T-cell (primary cell): ENCODE data around the gene TMCO4. TPM values are rescaled to one million over a fixed set of nuclear protein-coding genes. Genes with fewer than 3 reads are reported as not detected.

Experiments used
- ATAC-seq, 4 experiments: fragments of 200-7000 bp in 3 of 4; fragments of 150-1000 bp in 1 of 4; cut with Tn5 transposase; replicated peaks in 1 of 4; 1 replicate in 3 of 4; 2 replicates in 1 of 4; pipeline ENCODE4 v1.10.0; 2021; ENCODE audit warnings: moderate library complexity in 3 of 4, mild to moderate bottlenecking in 2 of 4, moderate number of reproducible peaks in 1 of 4
- CTCF ChIA-PET, 2 donors: fragments of 300-600 bp; sonication (Branson Sonifier 250); formaldehyde crosslinking; loops; one replicate each; lab custom pipeline; 2022; ENCODE audit warnings: antibody characterized with exemption in 2 of 2; lab: Charles Lee
- POLR2A ChIA-PET, 2 donors: fragments of 300-600 bp; sonication (Branson Sonifier 250); formaldehyde crosslinking; loops; one replicate each; lab custom pipeline; 2022; ENCODE audit warnings: antibody characterized with exemption in 2 of 2; lab: Charles Lee
- DNase-seq, 35 experiments: peaks; one replicate each; pipeline versions ENCODE4 v3.0.0 to v3.0.0-alpha.2; 2013 to 2023
- H3K27ac ChIP-seq: one replicate; pipeline ENCODE4 v1.5.1; 2013; ENCODE audit warnings: low read length
- H3K27me3 ChIP-seq, 2 experiments: replicated peaks in 1 of 2; 1 replicate in 1 of 2; 2 replicates in 1 of 2; pipeline versions ENCODE4 v1.6.1 to v1.7.0; 2013; ENCODE audit warnings: low read length in 1 of 2, mixed read lengths in 1 of 2; ENCODE audit not compliant: control insufficient read depth in 2 of 2, insufficient read depth in 2 of 2; ENCODE audit errors: extremely low read depth in 1 of 2
- H3K36me3 ChIP-seq, 2 donors: 1 replicate in 1 of 2; 2 replicates in 1 of 2; pipeline versions ENCODE4 v1.6.1 to v1.7.0; 2013; ENCODE audit warnings: low read length in 1 of 2; ENCODE audit not compliant: control insufficient read depth in 2 of 2, insufficient read depth in 1 of 2; ENCODE audit errors: extremely low read depth in 1 of 2
- H3K4me1 ChIP-seq, 2 experiments: 1 replicate in 1 of 2; 2 replicates in 1 of 2; pipeline versions ENCODE4 v1.6.1 to v1.7.0; 2013; ENCODE audit warnings: low read length in 2 of 2, mixed read lengths in 1 of 2; ENCODE audit not compliant: insufficient read depth in 2 of 2, control insufficient read depth in 1 of 2; ENCODE audit errors: extremely low read depth in 1 of 2
- H3K4me3 ChIP-seq, 2 donors: 1 replicate in 1 of 2; 2 replicates in 1 of 2; pipeline versions ENCODE4 v1.5.1 to v1.7.0; 2013; ENCODE audit warnings: mild to moderate bottlenecking in 2 of 2, low read length in 1 of 2, moderate library complexity in 1 of 2; ENCODE audit not compliant: control insufficient read depth in 1 of 2; ENCODE audit errors: extremely low read depth in 1 of 2
- H3K9me3 ChIP-seq: 2 replicates; pipeline ENCODE4 v1.7.0; 2013
- H3K27ac Mint-ChIP-seq, 2 donors: one replicate each; pipeline ENCODE4 v1.8.0; 2020 to 2021; ENCODE audit warnings: mild to moderate bottlenecking in 2 of 2, mixed read lengths in 2 of 2
- H3K27me3 Mint-ChIP-seq, 2 donors: one replicate each; pipeline ENCODE4 v1.8.0; 2021 to 2022; ENCODE audit warnings: mixed read lengths in 2 of 2
- H3K36me3 Mint-ChIP-seq: one replicate; pipeline ENCODE4 v1.8.0; 2021; ENCODE audit warnings: mixed read lengths
- H3K4me1 Mint-ChIP-seq, 3 donors: one replicate each; pipeline ENCODE4 v1.8.0; 2020 to 2022; ENCODE audit warnings: mixed read lengths in 3 of 3, mild to moderate bottlenecking in 1 of 3
- H3K4me3 Mint-ChIP-seq, 3 donors: one replicate each; pipeline ENCODE4 v1.8.0; 2020 to 2022; ENCODE audit warnings: mild to moderate bottlenecking in 3 of 3, mixed read lengths in 3 of 3, moderate library complexity in 3 of 3
- H3K9me3 Mint-ChIP-seq, 3 donors: one replicate each; pipeline ENCODE4 v1.8.0; 2020 to 2022; ENCODE audit warnings: mixed read lengths in 3 of 3
- WGBS: methylation state at CpG from one replicate; pipeline ENCODE4 v1.1.5; 2013; ENCODE audit warnings: missing lambda C conversion rate; ENCODE audit not compliant: insufficient coverage; 5-methylcytosine and 5-hydroxymethylcytosine counted together
- total RNA-seq, 35 experiments: library from RNA in 6 of 35; stranded (reverse) in 6 of 35; fragments of 120-200 nt in 1 of 35; gene quantifications; one replicate each; pipeline versions ENCODE4 v1.2.1 to v1.2.4 and lab custom pipeline; 2013 to 2026

Gene TMCO4
- total RNA-seq, 5 donors from 2014 or later (not counting 1 experiment from before 2014, with no cell fraction given): 17.2 to 29.2 (median 22.3) TPM

- POLR2A ChIA-PET: no interaction called here
These were observed 34.1 kb downstream of the TMCO4 start for GRCh38 chr1:19765623-19766022.

GRCh38 chr1:19764848-19765247 is 34.9 kb downstream of the TMCO4 start:
- DNase-seq: no peak
- Histone ChIP-seq H3K27me3 (no peaks in the 10 kb centered on the region), H3K4me3 (no peak overlapping the region), H3K4me1 (no peaks in the 10 kb centered on the region), H3K36me3 (peaks cover 3 to 26% of the 10 kb centered on the region in 2 donors), H3K27ac (no peak overlapping the region), H3K9me3 (no peaks in the 10 kb centered on the region)
- Mint-ChIP-seq H3K36me3 (peaks cover 31% of the 10 kb centered on the region), H3K4me3 (no peak overlapping the region), H3K9me3 (no peaks in the 10 kb centered on the region), H3K4me1 (peaks cover 0 to 7% (median 3%) of the 10 kb centered on the region in 3 donors), H3K27ac (no peak overlapping the region), H3K27me3 (no peaks in the 10 kb centered on the region)
- POLR2A ChIA-PET: no interaction called here
- CTCF ChIA-PET: no interaction called here
- 70% methylated on average over 5 of the region's 5 CpGs for WGBS
- peak in 1 of 4 experiments; percentile 29 for ATAC-seq

More at GRCh38 chr1:19765623-19766022, 34.1 kb downstream of the TMCO4 start:
- peaks cover 0 to 7% (median 3%) of the 10 kb centered on the region in 3 donors for H3K4me1 Mint-ChIP-seq
- no peaks in the 10 kb centered on the region for H3K27me3 ChIP-seq
- no peak overlapping the region for H3K27ac ChIP-seq
- CTCF ChIA-PET: no interaction called here
- peak overlapping the region in 1 of 2 donors; percentile 1 for H3K27ac Mint-ChIP-seq
- H3K4me3 ChIP-seq: no peak overlapping the region
- no peaks in the 10 kb centered on the region for H3K9me3 ChIP-seq
- ATAC-seq (peak in 1 of 4 experiments; percentile 35), DNase-seq (peak in 1 of 35 experiments; percentile 1)
- no peaks in the 10 kb centered on the region for H3K4me1 ChIP-seq
- H3K36me3 Mint-ChIP-seq: peaks cover 37% of the 10 kb centered on the region
- WGBS: 67% methylated on average over 6 of the region's 10 CpGs
- no peak overlapping the region for H3K4me3 Mint-ChIP-seq
- no peaks in the 10 kb centered on the region for H3K27me3 Mint-ChIP-seq
- peaks cover 3 to 34% of the 10 kb centered on the region in 2 donors for H3K36me3 ChIP-seq
- no peaks in the 10 kb centered on the region for H3K9me3 Mint-ChIP-seq

GRCh38 chr1:19762175-19762779 is 37.4 kb downstream of the TMCO4 start:
- no peaks in the 10 kb centered on the region for H3K9me3 ChIP-seq
- Mint-ChIP-seq H3K4me1 (peaks cover 0 to 7% (median 3%) of the 10 kb centered on the region in 3 donors), H3K27ac (no peak overlapping the region), H3K36me3 (peaks cover 29% of the 10 kb centered on the region), H3K9me3 (no peaks in the 10 kb centered on the region), H3K4me3 (no peak overlapping the region), H3K27me3 (no peaks in the 10 kb centered on the region)
- H3K4me3 ChIP-seq: no peak overlapping the region
- POLR2A ChIA-PET: interaction anchor here in 1 of 2 donors (0.6 kb wide), 1 partner anchor 383 kb away, joined by 4 read pairs; no protein-coding TSS in a partner anchor
- CTCF ChIA-PET: no interaction called here
- no peaks in the 10 kb centered on the region for H3K27me3 ChIP-seq
- H3K27ac ChIP-seq: no peak overlapping the region
- ATAC-seq (peak in 1 of 4 experiments; percentile 33), DNase-seq (peak in 22 of 35 experiments; percentile 1 to 42 (median 14))
- H3K4me1 ChIP-seq: no peaks in the 10 kb centered on the region
- peaks cover 0 to 13% of the 10 kb centered on the region in 2 donors for H3K36me3 ChIP-seq
- 80% methylated on average over 5 of the region's 11 CpGs for WGBS

DNA sequence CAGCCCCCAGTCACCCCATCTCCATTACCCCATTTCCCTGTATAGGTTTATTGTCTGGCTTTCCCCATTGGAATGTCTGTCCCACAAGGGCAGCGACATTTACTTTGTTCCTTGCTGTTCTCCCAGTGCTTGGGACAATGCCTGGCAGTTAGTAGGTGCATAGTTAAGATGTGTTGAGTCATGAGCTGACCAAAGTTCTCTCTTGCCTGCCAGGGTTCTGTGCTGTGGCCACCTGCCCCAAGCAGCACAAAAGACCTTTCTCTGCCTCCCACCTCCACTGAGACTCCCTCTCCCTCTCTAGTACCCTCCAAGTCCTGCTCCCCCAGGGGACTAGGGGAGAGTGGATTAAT is 40.0 kb downstream of the TMCO4 start:
- Histone ChIP-seq H3K9me3 (no peaks in the 10 kb centered on the region), H3K27me3 (no peaks in the 10 kb centered on the region), H3K4me1 (no peaks in the 10 kb centered on the region), H3K4me3 (no peak overlapping the region), H3K27ac (no peak overlapping the region), H3K36me3 (peaks cover 0 to 17% of the 10 kb centered on the region in 2 donors)
- ChIA-PET CTCF (no interaction called here), POLR2A (no interaction called here)
- ATAC-seq (no peak), DNase-seq (no peak)
- Mint-ChIP-seq H3K4me1 (no peaks in the 10 kb centered on the region), H3K4me3 (no peak overlapping the region), H3K36me3 (peaks cover 26% of the 10 kb centered on the region), H3K9me3 (no peaks in the 10 kb centered on the region), H3K27me3 (no peaks in the 10 kb centered on the region), H3K27ac (no peak overlapping the region)
- WGBS: no CpG with 5 or more reads among the region's 1 CpG

- Mint-ChIP-seq H3K9me3 (no peaks in the 10 kb centered on the region), H3K4me1 (no peaks in the 10 kb centered on the region), H3K27me3 (no peaks in the 10 kb centered on the region), H3K36me3 (peaks cover 36% of the 10 kb centered on the region), H3K27ac (no peak overlapping the region), H3K4me3 (no peak overlapping the region)
- no peak for DNase-seq
- H3K27ac ChIP-seq: no peak overlapping the region
- WGBS: 95% methylated on average over 4 of the region's 7 CpGs
- CTCF ChIA-PET: interaction anchor here in 1 of 2 donors (0.5 kb wide), 1 partner anchor 414 kb away, joined by 3 read pairs; no protein-coding TSS in a partner anchor
- H3K36me3 ChIP-seq: peaks cover 0 to 22% of the 10 kb centered on the region in 2 donors
- H3K27me3 ChIP-seq: no peaks in the 10 kb centered on the region
- no peak overlapping the region for H3K4me3 ChIP-seq
- no peaks in the 10 kb centered on the region for H3K9me3 ChIP-seq
- POLR2A ChIA-PET: interaction anchor here in 1 of 2 donors (1.1 kb wide), 1 partner anchor 9 kb away, joined by 3 read pairs; no protein-coding TSS in a partner anchor
- H3K4me1 ChIP-seq: no peaks in the 10 kb centered on the region
- no peak for ATAC-seq
These were observed 41.4 kb downstream of the TMCO4 start for GRCh38 chr1:19758227-19758830.

DNA sequence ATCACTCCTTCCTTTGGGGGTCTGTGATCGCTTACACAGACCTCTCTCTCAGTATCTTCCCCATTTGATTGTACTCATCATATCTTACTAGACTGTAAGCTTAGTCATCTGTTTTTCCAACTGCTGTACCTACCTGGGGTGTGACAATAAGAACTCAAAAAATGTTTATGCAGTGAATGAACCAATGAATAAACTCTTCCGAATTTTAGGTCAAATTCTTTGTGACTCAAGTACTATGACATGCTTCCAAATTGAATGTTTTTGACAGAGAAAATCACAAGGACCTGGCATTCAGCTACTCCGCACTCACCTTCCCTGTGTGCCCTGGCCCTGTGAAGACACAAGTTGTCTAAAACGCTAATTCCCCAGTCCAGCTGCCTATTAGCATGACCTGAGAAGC is 42.1 kb downstream of the TMCO4 start:
- no peaks in the 10 kb centered on the region for H3K27me3 Mint-ChIP-seq
- no peaks in the 10 kb centered on the region for H3K9me3 Mint-ChIP-seq
- Histone ChIP-seq H3K9me3 (no peaks in the 10 kb centered on the region), H3K4me3 (no peak overlapping the region), H3K4me1 (no peaks in the 10 kb centered on the region), H3K27ac (no peak overlapping the region), H3K36me3 (peaks cover 0 to 24% of the 10 kb centered on the region in 2 donors), H3K27me3 (no peaks in the 10 kb centered on the region)
- no peak overlapping the region for H3K27ac Mint-ChIP-seq
- peaks cover 40% of the 10 kb centered on the region for H3K36me3 Mint-ChIP-seq
- H3K4me1 Mint-ChIP-seq: no peaks in the 10 kb centered on the region
- WGBS: 93% methylated on average over 4 of the region's 4 CpGs
- POLR2A ChIA-PET: no interaction called here
- H3K4me3 Mint-ChIP-seq: no peak overlapping the region
- ATAC-seq (no peak), DNase-seq (no peak)
- CTCF ChIA-PET: interaction anchor here in 1 of 2 donors (0.5 kb wide), 1 partner anchor 415 kb away, joined by 3 read pairs; no protein-coding TSS in a partner anchor
